ENCODE results near the gene BSN. TPM values are rescaled to one million over a fixed set of nuclear protein-coding genes. Genes with fewer than 3 reads are reported as not detected.

The BSN gene
- total RNA-seq, 4 donors from 2014 or later = under 0.01 to 0.38 (median 0.16) TPM; not detected in 1

GRCh38 chr3:49641921-49642707 is 87.8 kb downstream of the BSN start:
- no peak for TF ChIP-seq CTCF (IDR thresholded peaks at IDR 0.05; ENCODE audit: low read depth)

- no peak for TF ChIP-seq CTCF (IDR thresholded peaks at IDR 0.05; ENCODE audit: low read depth)
These were observed 88.5 kb downstream of the BSN start for GRCh38 chr3:49642708-49643145.

GRCh38 chr3:49644684-49645083 is 90.4 kb downstream of the BSN start:
- TF ChIP-seq CTCF (IDR thresholded peaks at IDR 0.05; ENCODE audit: low read depth) = no peak

GRCh38 chr3:49646236-49646635 is 92.0 kb downstream of the BSN start:
- no peak for TF ChIP-seq CTCF (IDR thresholded peaks at IDR 0.05; ENCODE audit: low read depth)

GRCh38 chr3:49647741-49648140 is 93.5 kb downstream of the BSN start:
- no peak for TF ChIP-seq CTCF (IDR thresholded peaks at IDR 0.05; ENCODE audit: low read depth)

- no peak for TF ChIP-seq CTCF (IDR thresholded peaks at IDR 0.05; ENCODE audit: low read depth)
These were observed 94.2 kb downstream of the BSN start for GRCh38 chr3:49648354-49649019.

GRCh38 chr3:49649576-49649975 is 95.3 kb downstream of the BSN start:
- no peak for TF ChIP-seq CTCF (IDR thresholded peaks at IDR 0.05; ENCODE audit: low read depth)

All from subcutaneous adipose tissue (tissue), 4 donors.